Stimulated activated CD4-positive, alpha-beta T cell treated with anti-CD3 and anti-CD28 coated beads, Interleukin-4, amount 100 ng/mL, for 24 hours (primary cell): Measurements from ENCODE around the gene AGMO.
"Not testable (repeated sequence)": the region's sequence is repeated elsewhere in the genome, so short reads cannot be mapped to it uniquely, and the experiment has no call there.

Experiments
- DNase-seq: peaks from one replicate; pipeline ENCODE4 v3.0.0-alpha.2; 2020

The AGMO gene

DNA sequence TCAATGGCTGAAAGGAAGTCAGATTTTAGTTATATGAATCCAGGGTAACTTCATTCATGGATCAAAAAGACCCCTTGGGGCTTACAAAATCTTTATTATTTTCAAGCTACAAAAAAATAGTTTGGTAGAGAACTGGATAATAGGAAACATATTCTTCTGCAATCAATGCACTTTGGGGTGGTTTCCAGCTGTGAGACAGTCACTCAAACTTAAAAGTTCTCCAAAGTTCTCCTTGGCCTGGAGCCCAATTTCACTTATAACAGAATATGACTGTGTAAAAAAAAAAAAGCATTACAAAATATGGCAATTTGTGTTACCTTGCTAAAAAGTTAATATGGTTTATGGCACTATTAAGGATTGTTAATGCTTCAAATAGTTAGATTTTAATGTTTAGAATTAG, 255.5 kb downstream of the AGMO start:
- DNase-seq = no peak

DNA sequence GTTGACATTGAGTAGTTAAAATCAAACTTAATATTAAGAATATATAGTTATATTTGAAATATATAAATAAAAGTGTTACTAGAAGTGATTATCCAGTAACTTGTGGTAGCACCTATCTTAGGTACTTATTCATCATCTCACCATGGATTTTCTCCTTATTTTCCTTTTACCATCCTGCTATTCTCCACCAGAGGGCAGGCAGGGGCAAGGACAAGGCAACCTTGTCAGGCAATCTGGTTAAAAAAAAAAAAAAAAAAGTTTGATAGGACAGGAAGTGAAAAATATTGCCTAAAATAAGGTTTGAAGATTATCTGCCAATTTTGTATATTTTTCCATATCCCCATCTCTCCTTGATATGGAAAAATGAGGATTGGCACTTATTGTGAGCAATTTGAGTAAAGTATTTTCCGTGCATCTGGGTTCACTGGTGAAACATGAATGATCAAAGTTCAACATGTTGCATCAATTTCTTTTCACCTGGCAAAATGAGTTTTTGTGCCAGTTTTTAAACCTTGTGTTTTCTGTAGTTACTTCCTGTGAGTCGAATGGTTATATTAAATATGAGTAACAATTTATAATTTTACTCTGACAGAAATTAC, 256.7 kb downstream of the AGMO start:
- DNase-seq = no peak

DNA sequence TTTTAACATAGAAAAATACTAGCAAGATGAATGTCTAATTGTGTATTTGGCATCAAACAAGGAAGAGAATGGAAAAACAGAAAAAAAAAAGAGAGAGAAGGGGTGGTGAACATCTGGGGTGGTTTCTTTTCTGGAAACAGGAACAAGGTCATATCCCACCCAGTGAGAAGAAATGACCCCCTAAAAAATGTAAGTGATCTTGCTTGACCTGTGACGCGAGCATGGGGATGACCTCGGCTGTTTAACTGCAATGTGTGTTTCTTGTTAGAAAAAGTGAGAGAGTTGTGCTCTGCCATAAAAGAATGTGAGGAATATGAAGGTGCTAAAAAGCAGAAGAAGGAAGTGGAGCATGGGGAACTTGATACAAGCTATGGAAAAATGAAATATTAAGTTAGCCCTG, 258.5 kb downstream of the AGMO start:
- no peak for DNase-seq

DNA sequence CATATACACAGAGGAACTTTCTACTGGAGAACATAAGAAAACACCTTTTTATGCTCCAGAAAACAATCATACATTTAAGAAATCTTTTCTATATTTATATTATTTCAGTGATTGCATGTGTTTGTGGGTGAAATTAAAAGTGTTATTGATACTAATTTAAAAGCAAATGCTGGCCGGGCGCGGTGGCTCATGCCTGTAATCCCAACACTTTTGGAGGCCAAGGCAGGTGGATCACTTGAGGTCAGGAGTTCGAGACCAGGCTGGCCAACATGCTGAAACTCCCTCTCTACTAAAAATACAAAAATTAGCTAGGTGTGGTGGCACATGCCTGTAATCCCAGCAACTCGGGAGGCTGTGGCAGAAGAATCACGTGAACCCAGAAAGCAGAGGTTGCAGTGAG, 260.8 kb downstream of the AGMO start:
- DNase-seq = not testable (repeated sequence)

DNA sequence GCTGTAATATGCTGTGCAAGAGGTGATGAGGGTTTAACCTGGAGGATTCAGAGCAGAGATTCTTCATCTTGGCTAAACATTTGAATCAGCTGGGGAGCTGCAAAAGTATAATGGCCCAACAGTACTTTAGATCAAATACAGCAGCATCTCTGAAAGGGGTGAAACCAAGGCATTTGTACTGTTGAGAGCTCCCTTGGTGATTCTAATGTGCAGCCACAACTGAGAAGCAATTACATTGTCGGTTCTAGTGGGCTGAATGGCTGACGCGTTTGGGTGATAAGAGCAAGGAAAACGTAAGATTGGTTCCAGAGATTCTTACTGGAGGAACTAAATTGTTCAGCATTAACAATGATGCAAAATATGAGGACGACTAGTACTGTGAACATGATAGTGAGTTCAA, 269.7 kb downstream of the AGMO start:
- no peak for DNase-seq

DNA sequence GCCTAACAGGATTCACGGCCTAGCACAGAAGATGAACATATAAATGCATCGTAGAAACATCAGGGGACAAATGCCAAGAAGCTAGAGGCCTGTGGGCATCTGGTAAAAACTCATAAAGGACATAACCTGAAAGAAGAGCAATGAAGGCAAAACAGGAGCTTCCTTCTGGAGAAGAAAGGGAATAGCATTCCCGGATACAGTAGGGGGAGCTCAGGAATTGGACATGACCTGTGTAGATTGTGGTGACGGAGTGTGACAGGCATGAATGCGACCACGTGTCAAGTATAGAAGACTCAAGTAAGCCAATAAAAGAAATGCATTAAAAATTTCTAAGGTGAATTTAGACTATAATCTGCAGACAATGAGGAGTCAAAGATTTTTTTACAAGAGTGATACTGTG, 270.1 kb downstream of the AGMO start:
- no peak for DNase-seq

DNA sequence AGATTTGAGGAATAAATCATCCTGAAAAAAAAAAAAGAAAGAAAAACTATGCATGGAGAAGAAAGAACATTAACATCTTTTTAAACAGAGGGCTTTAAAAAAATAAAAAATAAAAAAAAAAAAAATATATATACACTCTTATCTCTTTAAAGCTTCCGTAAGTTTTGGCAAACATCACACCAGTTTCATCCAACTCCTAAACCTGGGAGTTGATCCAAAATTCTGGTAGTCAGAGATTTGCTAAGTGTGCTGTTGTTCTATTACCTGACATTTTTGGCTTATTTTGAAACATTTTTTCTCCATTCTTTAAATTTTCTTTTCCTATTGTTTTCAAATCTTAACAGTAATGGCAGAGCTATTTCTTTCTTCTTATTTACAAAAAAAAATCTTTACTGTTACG, 273.1 kb downstream of the AGMO start:
- no peak for DNase-seq

DNA sequence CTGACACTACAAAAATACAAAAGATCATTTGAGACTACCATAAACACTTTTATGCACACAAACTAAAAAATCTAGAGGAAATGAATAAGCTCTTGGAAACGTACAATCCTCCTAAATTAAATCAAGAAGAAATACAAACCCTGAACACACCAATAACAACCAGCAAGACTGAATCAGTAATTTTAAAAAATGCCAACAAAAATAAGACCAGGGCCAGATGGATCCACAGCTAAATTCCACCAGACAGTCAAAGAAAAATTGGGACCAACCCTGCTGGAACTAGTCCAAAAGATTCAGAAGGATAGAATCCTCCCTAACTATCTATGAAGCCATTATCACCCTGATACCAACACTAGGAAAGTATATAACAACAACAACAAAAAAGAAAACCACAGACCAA, 277.4 kb downstream of the AGMO start:
- DNase-seq = no peak

DNA sequence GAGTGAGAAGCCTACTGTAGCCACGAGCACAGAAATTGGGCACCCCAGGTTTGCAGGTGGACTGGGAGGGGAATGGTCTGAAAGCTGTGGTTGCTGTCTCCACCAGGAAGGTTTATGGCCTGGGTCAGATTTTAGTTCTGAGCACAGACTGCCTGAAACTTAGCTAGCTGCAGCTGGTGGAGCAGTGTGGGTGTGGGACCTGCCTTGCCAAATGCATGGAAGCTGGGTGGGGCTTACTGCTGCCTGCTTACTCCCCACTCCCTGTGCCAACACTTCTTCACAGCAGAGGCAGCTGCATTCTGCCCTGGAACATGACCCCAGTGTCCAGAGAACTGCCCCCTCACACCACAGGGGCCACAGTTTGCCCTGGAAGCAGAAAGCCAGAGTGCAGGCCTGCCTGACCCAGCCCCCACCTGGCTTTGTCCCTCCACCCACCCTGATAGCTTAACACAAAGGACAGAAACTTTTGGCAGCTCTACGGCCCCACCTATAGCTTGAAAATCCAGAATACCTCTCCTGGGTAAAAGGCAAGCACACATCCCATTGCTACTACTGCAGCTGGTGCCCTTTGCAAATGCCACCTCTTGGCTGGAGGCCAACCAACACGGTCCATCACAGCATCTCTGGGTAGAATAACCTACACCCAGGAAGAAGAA, 281.6 kb downstream of the AGMO start:
- DNase-seq = no peak

DNA sequence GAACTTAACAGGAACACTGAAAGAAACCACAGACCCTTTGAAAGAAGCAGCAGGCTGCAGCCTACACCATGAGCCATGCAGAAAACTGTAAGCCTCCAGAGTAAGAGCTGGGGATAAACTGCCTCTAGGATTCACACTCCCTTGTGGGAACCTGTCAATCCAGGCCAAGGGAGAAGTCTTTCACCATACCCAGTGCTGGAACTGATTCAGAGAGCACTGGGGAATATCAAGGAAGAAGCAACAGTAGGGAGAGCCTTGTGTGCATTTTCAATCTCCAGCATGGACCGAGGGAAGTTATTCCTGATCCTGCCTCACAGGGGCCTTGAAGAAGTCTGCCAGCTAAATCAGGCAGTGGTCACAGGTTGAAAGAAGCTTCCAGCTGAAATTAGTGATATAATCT, 282.2 kb downstream of the AGMO start:
- DNase-seq = no peak

DNA sequence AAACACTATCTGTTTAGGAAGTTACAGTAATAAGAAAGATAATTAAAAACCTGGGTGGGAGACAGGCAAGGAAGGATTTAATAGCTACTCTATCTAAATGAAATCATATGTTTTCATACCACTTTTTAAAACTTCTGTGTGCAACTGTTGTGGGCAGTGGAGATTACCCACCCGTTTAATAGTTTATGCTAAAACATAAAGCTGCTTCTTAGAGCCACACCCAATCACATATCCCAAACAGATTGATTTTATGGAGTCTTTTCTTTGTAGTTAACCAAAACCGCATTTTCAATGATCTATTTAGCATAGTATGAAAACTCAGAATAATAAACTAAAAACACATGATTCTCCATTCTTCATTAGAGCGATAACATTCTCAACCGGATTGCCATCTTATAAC, 304.1 kb downstream of the AGMO start:
- no peak for DNase-seq

DNA sequence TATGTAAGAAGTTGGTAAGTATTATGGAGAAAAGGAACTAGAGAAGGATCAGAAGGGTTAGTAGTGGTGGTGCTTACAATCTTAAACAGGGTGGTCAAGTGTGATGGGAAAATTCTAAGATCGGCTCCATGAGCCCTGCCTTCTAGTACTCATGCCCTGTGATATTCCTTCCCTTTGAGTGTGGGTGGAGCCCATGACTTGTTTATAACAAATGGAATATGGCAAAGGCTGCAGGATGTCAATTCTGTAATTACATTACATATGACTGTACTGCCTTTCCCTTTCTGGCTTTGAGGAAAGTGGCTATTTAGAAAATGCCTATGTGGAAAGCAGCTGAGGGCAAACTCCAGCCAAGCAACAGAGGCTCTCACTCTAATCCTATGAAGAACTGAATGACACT, 309.6 kb downstream of the AGMO start:
- no peak for DNase-seq

DNA sequence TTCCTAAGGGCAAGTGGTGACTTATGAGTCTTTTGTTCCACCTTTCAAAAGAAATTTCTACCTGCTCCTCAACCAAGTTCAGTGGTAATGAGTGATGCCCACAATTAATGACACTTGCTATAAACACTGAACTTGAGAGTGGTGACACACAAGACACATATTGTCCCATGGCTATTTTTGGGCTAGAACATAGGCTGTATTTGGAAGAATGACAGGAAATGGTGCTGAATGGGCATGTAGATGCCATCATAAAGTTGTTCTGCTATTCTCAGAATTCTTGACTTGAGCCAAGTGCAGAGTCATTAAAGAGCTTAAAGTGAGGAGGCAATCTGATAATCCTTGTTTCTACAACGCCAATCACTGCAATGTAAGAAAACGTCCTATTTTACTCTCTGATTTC, 313.3 kb downstream of the AGMO start:
- no peak for DNase-seq

DNA sequence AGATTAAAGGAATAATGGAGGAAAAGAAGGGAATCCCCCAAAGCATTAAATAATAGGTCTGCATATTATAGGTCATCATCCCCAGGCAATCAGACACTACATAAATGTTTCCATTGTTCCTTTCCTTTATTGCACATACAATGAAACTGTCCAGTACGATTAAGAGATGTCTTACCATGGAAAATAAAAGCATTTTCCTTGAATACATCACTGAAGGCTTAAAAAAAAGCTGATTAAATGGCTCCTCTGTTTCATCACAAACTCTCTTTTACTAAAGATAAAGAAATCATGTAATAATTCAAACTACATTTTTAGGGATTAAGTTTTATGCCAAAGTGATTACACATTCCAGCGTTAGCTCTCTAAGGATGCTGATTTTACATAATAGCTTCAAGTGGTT, 316.0 kb downstream of the AGMO start:
- no peak for DNase-seq

DNA sequence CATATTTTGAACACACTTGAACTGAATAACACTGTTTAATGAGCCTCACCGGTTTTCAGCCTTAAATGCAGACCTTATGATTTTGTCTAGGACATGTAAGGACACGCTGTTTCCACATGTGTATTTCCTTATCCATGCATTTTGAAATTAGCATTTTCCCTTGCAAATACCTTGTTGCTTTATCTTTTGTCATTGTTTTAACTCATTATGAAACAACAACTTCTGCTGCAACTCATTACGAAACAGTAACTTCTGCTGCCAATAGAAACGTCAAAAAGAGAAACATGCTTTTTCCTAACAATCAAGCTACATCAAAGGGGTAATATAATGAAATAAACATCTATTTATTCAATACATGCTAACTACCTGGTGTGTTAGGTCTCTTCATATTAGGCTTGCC, 322.0 kb downstream of the AGMO start:
- no peak for DNase-seq

DNA sequence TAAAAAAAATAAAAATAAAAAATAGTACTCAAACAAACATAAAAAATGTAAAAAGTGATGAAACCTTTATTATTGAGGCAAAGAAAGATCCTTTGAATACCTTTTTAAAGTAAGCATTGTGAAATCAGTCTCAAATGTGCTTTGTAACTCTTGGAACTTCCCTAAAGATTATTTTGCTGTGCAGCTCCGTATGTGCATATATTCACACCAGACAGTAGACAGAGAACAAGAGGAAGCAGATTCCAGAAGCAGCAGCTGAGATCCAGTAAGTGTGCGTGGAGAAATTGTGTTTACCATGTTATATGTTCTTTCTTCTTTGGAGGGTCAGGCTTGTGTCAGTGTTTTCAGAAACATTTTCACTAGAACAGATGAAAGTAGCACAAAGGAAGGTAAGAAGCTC, 324.9 kb downstream of the AGMO start:
- DNase-seq = no peak

DNA sequence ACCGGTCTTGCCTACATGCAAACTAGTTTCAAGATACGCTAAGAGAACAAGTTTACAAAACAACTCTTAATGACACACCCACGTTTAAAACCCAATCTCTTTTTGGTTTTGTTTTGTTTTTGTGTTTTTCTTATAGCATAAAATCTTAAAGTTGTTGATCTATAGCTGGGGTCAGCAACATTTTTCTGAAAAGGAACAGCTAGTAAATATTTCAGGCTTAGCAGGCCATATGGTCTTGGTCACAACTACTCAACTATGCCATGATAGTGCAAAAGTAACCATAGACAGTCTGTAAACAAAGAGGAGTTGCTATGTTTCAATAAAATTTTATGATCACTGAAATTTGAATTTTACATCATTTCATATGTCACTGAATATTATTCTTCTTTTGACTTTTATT, 327.4 kb downstream of the AGMO start:
- DNase-seq = no peak

DNA sequence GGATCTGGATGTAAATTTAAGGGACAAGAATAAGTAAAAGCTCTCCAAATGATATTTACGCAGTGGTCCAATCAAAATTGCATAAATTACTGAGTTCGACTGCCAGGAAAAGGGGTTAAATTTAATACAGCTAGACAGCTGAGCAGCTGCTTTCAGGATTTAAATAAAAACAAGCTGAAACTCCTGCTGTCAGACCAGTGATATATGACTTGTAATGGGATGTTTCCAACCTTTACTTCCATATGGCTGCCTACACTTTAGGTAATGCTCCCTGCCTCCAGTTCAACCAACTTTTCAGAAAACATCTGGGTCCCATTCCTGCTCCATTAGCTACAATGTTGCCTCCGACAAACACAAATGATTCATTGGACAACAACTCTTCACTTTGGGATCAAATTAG, 333.0 kb downstream of the AGMO start:
- no peak for DNase-seq

DNA sequence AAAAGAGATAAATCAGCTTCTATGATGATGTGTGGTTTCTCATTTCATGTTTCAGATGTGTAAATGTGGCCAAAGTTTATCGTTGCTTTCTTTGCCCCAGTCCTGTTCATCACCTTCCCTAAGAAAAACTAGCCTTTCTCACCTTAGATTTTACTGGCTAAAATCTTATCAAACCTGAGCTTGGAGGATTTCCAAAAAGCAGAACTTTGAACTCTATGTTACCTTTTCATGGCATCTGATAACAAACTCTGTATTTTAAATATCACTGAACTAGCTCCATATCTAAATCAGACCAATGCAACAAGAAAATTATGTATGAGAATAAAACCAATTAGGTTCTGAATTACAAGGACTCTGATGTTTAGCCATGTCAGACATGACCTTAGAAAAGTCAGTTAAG, 335.8 kb downstream of the AGMO start:
- DNase-seq = no peak

DNA sequence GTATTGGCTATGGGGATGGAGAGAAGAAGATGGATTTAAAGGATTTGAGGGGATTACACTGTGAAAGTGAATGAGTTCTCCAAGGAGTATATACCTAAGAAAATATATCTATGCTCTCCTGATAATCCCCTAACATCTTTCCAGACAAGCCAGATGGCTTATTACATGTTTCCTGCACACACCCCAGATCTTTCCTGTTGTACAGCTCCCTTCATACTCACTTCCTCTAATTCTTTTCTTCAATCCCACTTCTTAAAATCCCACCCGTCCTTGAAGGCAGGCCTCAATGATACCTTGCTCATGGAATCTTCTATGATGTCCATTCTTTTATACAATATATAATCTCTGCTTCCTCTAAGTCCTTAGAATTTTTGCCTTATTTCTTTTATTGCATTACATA, 342.1 kb downstream of the AGMO start:
- DNase-seq = no peak

DNA sequence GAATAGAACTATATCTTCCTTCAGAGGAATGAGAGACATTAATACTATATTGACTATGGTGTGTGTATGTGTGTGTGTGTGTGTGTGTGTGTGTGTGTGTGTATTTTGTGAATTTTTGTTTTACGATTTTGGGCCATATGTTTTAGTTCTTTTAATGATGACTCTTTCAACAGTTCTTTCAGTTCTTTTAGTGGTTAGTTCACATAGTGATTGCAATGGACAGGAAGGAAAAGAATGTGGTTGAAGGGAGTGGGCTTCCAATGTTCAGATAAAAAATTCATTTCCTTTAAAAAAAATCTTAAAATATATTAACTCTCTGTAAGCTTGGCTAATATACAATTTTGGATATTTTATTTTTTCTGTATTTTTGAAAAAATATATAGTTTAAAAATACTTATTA, 343.6 kb downstream of the AGMO start:
- DNase-seq = no peak

DNA sequence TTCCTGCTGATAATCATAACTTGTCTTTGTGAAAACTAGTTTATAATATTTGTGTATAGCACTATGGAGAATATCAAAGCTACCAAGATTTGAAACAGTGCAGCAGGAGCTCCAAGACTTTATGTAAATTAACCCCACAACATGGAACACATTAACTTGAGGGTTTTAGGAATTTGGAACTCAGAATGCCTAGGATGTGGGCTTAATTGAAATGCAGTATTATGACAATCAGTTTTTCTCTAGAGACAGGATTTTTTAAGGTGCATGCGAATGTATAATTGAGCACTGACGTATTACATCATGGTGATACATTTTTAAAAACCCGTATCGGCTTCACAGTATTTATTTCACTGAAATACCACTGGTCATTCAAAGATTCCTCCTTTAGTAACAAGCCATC, 346.2 kb downstream of the AGMO start:
- no peak for DNase-seq

DNA sequence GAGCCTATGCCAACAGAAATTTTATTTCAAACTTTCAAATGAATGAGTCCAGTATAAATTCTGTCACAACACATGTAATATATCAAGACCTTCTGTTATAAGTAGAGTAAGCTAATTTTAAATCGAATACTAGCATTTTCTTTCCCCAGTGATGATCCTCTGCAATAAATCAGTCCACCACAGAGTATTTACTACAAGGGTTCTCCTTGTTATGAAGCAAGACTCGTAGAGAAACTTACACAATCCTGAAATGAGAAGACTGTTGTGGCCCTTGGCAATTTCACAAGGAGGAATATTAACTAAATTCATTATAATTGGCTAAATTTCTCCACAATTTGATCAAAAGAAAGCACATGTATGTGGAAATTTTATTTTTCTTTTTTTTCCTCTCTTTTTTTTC, 346.8 kb downstream of the AGMO start:
- no peak for DNase-seq

DNA sequence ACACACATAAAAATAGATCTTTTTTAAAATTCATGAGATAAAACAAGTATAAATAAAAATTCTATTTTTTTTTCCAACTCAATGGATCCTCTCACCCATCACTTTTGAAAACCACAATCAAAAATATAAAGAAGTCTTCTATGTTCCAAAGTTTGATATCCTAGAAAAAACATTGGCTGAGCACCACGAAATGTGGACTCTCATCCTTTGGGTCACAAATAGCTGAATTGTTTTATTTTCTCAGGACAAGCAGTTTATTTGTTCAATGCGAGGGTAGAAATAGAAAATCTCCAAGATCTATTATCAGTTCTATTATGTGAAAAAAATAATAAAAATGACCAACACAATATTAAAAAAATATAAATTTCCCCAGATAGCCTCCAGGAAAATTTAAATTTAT, 348.7 kb downstream of the AGMO start:
- DNase-seq = no peak

DNA sequence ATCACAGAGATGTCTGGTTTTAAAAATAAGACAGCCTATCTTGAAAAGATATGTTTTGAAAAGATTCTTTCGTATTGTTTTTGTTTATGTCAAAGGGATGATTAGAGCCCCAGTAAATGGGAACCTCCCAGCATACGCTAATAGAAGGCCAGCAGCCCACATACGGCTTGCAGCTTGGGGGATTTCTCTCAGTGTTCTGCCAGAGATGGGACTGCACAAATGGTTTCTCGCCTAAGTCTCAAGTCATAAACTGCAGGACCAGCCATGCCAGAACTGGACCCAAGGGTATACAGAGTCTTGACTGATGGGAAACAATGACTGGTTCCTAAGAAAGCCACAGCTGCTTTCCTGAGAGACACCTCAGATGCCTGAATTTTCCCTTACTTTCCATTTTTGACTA, 352.4 kb downstream of the AGMO start:
- no peak for DNase-seq

DNA sequence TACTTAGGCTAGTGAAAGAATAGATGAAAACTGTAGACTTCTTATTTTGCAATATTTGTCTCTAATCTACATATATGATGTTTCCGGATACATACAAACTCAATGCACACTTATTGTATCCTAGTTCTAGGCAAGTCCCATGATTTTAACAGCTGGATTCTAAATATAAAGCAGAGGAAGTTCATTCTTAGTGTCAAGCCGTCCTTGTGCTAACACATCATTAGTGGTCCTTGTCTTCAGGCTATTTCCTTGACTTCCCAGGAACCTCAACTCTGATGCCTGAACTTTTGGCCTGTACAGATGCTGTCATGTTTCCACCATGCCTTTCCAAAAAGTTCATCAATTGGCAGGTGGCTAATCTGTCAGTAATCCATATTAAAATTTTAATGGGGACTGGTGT, 357.4 kb downstream of the AGMO start:
- no peak for DNase-seq
